Aorta (tissue), 5 donors: Measurements from ENCODE around the gene SLC1A2. TPM values are rescaled to one million over a fixed set of nuclear protein-coding genes. Genes with fewer than 3 reads are reported as not detected.

Experiments
- ATAC-seq: fragments of 200-7000 bp; cut with Tn5 transposase; one replicate; pipeline ENCODE4 v1.9.1; 2022; ENCODE audit warnings: moderate library complexity; ENCODE audit not compliant: low FRiP score
- DNase-seq, 2 donors: peaks; one replicate each; pipeline ENCODE4 v3.0.0-alpha.2; 2020
- H3K27ac ChIP-seq, 2 donors: one replicate each; pipeline ENCODE4 v1.5.1; 2013; ENCODE audit warnings: low read length in 2 of 2, mild to moderate bottlenecking in 2 of 2, moderate library complexity in 2 of 2, control low read depth in 1 of 2, inconsistent platforms in 1 of 2, low read depth in 1 of 2
- H3K27me3 ChIP-seq, 2 donors: one replicate each; pipeline ENCODE4 v1.6.1; 2013; ENCODE audit warnings: control low read depth in 1 of 2, low read length in 1 of 2, mild to moderate bottlenecking in 1 of 2, moderate library complexity in 1 of 2; ENCODE audit not compliant: insufficient read depth in 2 of 2, control insufficient read depth in 1 of 2
- H3K36me3 ChIP-seq, 2 donors: one replicate each; pipeline ENCODE4 v1.6.1; 2013; ENCODE audit warnings: control low read depth in 1 of 2, low read length in 1 of 2, mild to moderate bottlenecking in 1 of 2; ENCODE audit not compliant: insufficient read depth in 2 of 2, control insufficient read depth in 1 of 2
- H3K4me1 ChIP-seq, 2 donors: one replicate each; pipeline ENCODE4 v1.6.1; 2013; ENCODE audit warnings: low read length in 2 of 2, control low read depth in 1 of 2, mild to moderate bottlenecking in 1 of 2, moderate library complexity in 1 of 2; ENCODE audit not compliant: insufficient read depth in 2 of 2, control insufficient read depth in 1 of 2
- H3K4me3 ChIP-seq, 2 donors: one replicate each; pipeline ENCODE4 v1.5.1; 2013; ENCODE audit warnings: low read length in 2 of 2, control low read depth in 1 of 2, mild to moderate bottlenecking in 1 of 2
- H3K9me3 ChIP-seq: one replicate; pipeline ENCODE4 v1.6.1; 2013; ENCODE audit warnings: mild to moderate bottlenecking, low read length; ENCODE audit not compliant: control insufficient read depth
- WGBS, 2 donors: extraction: QIAGEN DNeasy Blood & Tissue Kit; methylation state at CpG; one replicate each; pipeline ENCODE4 v1.1.7; 2013; 5-methylcytosine and 5-hydroxymethylcytosine counted together
- intact Hi-C, 2 donors: fragments of 100-400 bp; cut with DNase I; formaldehyde crosslinking; loops; one replicate each; pipeline versions ENCODE4 v1.14.2 to v1.15.0; 2022
- polyA plus RNA-seq, 2 donors: library from polyadenylated mRNA; stranded (reverse); fragments of 200-250 nt; gene quantifications; one replicate each; pipeline ENCODE4 v1.2.3, GENCODE V29; 2013
- total RNA-seq, 2 donors: library from RNA; stranded (reverse); fragmentation: NEBNext Ultra II Directional; extraction: Animal tissue kit (Norgen Biotek cat#: 25700); gene quantifications; one replicate each; pipeline ENCODE4 v1.2.1, GENCODE V29; 2021
- donor health status: healthy with polysubstance abuse.
- donor health status: Bipolar disorder and iron deficiency.
- donor health status: DM: no; HTN: no; CAD: no.
- donor health status: DM: no; HTN: no; CAD: no.
- donor health status: DM: yes; HTN: yes; CAD: no.

The SLC1A2 gene
- total and polyA plus RNA-seq, 4 donors = 1.1 to 1.5 TPM; not detected in 2

DNA sequence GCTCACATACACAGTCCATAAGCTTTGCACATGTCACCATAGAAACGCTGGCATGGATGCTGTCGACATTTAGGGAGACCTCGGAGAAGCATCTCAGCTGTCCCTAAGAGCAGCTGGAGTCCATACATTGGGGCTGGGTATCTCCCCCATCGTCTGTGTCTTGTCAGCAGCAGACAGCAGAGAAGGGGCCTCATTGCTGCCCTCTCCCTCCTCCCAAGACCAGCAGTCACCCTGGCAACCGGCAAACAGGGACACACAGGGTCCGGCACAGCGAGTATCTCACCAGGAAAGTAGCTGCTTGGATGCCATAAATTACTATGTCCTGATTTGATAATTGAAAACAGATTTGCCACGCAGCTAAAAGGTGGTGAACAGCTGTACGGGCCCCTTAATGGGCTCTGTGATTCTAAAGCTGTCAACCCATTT is 196.0 kb downstream of the SLC1A2 start:
- Histone ChIP-seq H3K27ac (peak overlapping the region in 1 of 2 donors; percentile 47), H3K4me3 (no peak overlapping the region), H3K9me3 (no peaks in the 10 kb centered on the region), H3K4me1 (peaks cover 0 to 3% of the 10 kb centered on the region in 2 donors), H3K27me3 (no peaks in the 10 kb centered on the region), H3K36me3 (peaks cover 5 to 10% of the 10 kb centered on the region in 2 donors)
- 26 to 36% methylated on average over 9 of the region's 9 CpGs for WGBS, 2 donors
- no peak for ATAC-seq
- intact Hi-C loops = no loop called here
- no peak for DNase-seq

DNA sequence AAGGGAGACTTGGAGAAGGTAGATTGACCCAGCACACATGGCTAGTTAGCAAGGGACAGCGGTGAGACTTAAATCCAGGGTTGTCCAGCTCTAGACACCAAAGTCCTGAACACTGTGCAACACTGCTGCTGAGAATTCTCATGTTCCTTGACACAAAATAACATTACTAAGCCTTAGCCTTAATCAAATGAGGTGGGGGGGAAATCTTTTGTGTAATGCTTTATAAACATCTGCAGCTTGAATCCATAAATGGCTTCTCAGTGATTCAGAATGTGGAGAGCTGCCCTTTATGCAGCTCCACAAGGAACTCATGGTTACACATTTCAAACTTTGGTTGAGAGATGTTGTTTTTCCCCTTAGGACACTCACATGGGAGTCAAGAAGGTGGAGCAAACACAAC is 200.4 kb downstream of the SLC1A2 start:
- 96 to 97% methylated on average over 1 of the region's 1 CpG for WGBS, 2 donors
- H3K27me3 ChIP-seq = no peaks in the 10 kb centered on the region
- H3K4me1 ChIP-seq = peaks cover 0 to 6% of the 10 kb centered on the region in 2 donors
- H3K36me3 ChIP-seq = peaks cover 14 to 16% of the 10 kb centered on the region in 2 donors
- H3K9me3 ChIP-seq = no peaks in the 10 kb centered on the region
- H3K27ac ChIP-seq = peak overlapping the region in 1 of 2 donors; percentile 17
- no peak overlapping the region for H3K4me3 ChIP-seq
- intact Hi-C loops = loop anchor here in 1 of 2 donors (5.0 kb wide), 1 partner anchor 37 kb away; no protein-coding TSS in a partner anchor
- DNase-seq (no peak), ATAC-seq (no peak)

DNA sequence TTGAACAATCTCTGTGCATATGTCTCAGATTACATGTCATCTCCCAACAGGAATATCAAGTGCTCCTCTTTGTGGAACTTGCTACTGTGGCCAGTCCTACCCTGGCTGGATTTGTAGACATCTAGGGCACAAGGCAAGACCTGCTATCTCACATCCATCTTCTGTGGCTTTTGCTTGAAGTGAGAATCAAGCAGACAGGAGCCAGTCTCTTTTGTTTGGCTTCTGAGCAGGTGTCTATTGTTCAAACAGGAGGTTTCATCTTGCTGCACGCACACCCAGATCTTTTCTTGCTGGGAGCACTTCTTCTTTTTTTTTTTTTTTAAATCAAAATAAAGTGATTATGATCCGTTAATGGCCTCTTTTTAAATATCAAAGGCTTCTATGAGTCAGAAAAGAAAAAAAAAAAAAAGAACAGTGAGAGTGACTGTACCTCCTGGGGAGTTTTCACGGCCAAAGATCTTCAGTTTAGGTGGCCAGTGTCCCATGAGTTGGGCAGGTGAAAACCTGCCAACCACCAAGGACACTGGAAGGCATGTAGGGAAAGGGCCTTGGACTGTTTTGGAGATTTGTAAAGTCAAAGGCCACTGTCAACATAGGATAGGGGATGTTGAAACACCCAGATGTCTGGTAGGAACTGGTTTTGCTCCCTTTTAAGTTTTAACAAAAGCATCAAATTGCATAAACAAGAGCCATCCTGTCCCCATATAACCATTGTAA is 202.2 kb downstream of the SLC1A2 start:
- Histone ChIP-seq H3K36me3 (peaks cover 14 to 16% of the 10 kb centered on the region in 2 donors), H3K4me3 (no peak overlapping the region), H3K27me3 (no peaks in the 10 kb centered on the region), H3K27ac (peak overlapping the region in 1 of 2 donors; percentile 70), H3K4me1 (peaks cover 0 to 4% of the 10 kb centered on the region in 2 donors), H3K9me3 (no peaks in the 10 kb centered on the region)
- intact Hi-C loops = loop anchor here in 1 of 2 donors (5.0 kb wide), 1 partner anchor 35 kb away; no protein-coding TSS in a partner anchor
- ATAC-seq = no peak
- no peak for DNase-seq
- WGBS, 2 donors = 79 to 81% methylated on average over 3 of the region's 3 CpGs

DNA sequence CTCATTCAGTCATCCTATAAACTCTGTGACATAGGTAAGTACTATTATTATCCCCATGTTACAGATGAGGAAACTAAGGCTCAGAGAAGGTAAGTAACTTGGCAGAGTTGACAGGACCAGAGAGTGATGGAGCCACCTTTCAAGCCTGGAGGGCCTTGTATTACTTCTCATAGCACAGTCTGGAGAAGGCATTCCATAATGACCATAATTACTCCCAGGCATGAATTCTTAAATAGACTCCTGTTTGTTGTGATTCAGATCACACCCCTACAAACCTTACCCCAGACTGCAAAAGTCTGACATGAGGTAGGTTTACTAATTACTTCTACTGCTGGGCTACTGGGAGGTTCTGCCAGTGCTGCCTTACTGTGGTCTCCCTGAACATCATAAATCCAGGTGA is 203.4 kb downstream of the SLC1A2 start:
- Histone ChIP-seq H3K4me1 (peaks cover 0 to 4% of the 10 kb centered on the region in 2 donors), H3K27me3 (no peaks in the 10 kb centered on the region), H3K9me3 (no peaks in the 10 kb centered on the region), H3K4me3 (no peak overlapping the region), H3K27ac (no peak overlapping the region), H3K36me3 (peaks cover 14 to 16% of the 10 kb centered on the region in 2 donors)
- DNase-seq (no peak), ATAC-seq (no peak)
- intact Hi-C loops = loop anchor here in 1 of 2 donors (5.0 kb wide), 1 partner anchor 34 kb away; no protein-coding TSS in a partner anchor

DNA sequence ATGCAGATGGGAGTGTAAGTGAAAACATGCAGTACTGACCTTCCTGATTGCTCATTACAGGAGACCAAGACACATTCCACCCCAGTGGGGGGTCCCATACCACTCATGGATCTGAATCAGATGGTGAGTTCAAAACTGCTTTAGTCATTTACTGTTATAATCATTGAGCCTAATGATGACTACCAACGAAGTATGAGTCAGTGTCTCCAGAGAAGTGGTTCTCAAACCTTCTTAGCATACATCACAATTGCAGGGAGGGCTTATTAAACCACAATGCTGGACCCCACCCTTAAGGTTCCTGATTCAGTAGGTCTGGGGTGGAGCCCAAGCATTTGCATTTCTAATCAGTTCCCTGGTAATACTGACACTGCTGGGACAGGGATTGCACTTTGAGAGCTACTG is 204.6 kb downstream of the SLC1A2 start:
- Histone ChIP-seq H3K36me3 (peaks cover 10 to 19% of the 10 kb centered on the region in 2 donors), H3K4me3 (no peak overlapping the region), H3K27ac (peak overlapping the region in 1 of 2 donors; percentile 45), H3K9me3 (no peaks in the 10 kb centered on the region), H3K27me3 (no peaks in the 10 kb centered on the region), H3K4me1 (peaks cover 0 to 4% of the 10 kb centered on the region in 2 donors)
- DNase-seq (no peak), ATAC-seq (no peak)
- WGBS, 2 donors = 62 to 73% methylated on average over 1 of the region's 1 CpG
- intact Hi-C loops = loop anchor here in 1 of 2 donors (5.0 kb wide), 1 partner anchor 32 kb away; no protein-coding TSS in a partner anchor

DNA sequence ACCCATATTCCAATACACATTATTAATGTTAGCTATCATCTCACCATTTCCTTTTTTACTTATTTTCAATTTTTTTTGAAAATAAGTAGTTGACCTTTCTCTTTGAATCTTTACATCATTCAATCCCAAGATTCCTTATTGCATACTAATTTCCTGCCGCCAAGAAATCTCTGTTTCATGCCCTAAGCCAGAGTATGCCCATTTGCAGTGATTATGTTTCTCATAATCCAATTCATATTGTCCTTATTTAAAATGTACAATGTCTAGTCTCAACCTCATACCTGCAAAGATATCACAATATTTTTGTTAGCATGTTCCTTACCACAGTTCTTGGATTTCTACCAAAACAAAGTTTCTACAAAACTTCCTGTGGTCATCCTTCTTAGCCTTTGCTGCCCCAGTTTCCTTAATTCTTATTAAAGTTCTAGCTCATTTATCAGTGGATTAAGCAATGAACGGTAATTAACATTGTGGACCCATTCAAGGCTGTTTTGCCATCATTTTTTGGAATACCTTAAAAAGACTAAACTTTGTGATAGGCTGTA is 205.1 kb downstream of the SLC1A2 start:
- Histone ChIP-seq H3K4me3 (no peak overlapping the region), H3K27ac (no peak overlapping the region), H3K4me1 (peaks cover 0 to 4% of the 10 kb centered on the region in 2 donors), H3K9me3 (no peaks in the 10 kb centered on the region), H3K27me3 (no peaks in the 10 kb centered on the region), H3K36me3 (peaks cover 9 to 21% of the 10 kb centered on the region in 2 donors)
- intact Hi-C loops = no loop called here
- 90 to 91% methylated on average over 2 of the region's 2 CpGs for WGBS, 2 donors
- ATAC-seq (no peak), DNase-seq (no peak)

DNA sequence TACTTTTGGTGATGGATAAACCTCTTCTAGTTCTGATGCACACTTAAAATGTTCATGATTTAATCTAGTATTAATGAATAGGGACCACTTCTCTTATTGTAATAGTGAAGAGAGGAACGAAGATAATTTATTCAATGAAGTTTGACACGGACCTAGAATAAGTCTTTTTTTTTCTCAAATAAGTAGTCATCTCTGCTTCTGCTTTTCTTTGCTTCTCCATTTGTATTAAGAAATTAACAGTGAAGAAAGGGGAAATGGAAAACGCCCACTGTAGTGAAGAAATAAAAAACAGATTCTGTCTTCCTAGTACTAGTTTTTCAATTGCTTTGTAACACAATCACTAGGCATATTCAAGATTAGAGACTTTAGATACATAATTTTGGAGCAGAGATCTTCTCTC is 207.4 kb downstream of the SLC1A2 start:
- 94 to 96% methylated on average over 3 of the region's 3 CpGs for WGBS, 2 donors
- Histone ChIP-seq H3K27ac (no peak overlapping the region), H3K36me3 (peaks cover 6 to 28% of the 10 kb centered on the region in 2 donors), H3K27me3 (no peaks in the 10 kb centered on the region), H3K4me3 (no peak overlapping the region), H3K4me1 (peaks cover 0 to 8% of the 10 kb centered on the region in 2 donors), H3K9me3 (no peaks in the 10 kb centered on the region)
- ATAC-seq (no peak), DNase-seq (no peak)
- intact Hi-C loops = no loop called here

DNA sequence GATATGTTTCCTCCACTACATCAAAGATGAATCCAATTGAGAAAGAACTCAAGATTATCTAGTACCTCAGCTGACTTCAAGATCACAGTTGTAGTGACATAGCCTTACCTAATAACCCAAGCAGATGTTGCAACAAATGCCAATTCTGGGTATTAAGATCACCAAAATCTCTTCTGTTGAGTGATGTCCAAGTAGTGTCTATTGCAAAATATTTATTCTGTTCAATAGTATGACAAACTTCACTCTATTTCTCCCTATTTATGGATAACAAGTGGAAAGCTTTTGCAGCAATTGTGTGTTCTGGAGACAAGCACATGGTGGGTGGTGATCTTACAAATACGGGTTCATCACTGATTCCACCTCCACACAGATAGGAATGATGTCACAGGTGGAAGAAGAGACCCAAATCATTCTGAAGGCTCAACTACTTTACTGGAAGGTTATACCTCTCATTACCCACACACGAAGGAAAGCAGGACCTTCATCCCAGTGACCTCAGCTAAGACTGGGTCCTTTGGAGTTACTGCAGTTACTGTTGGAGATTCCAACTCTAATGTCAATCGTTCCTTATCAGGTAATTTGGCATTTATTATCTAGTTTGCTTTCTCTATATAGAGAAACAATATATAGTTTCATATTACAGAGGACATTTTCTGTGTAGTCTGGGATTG is 208.3 kb downstream of the SLC1A2 start:
- 90 to 95% methylated on average over 3 of the region's 3 CpGs for WGBS, 2 donors
- intact Hi-C loops = no loop called here
- ATAC-seq = no peak
- Histone ChIP-seq H3K4me1 (peaks cover 0 to 5% of the 10 kb centered on the region in 2 donors), H3K9me3 (no peaks in the 10 kb centered on the region), H3K36me3 (peaks cover 4 to 19% of the 10 kb centered on the region in 2 donors), H3K27ac (no peak overlapping the region), H3K27me3 (no peaks in the 10 kb centered on the region), H3K4me3 (no peak overlapping the region)
- no peak for DNase-seq
